Stimulated activated CD8-positive, alpha-beta memory T cell treated with anti-CD3 and anti-CD28 coated beads, Interleukin-7, amount 100 ng/mL, for 4 hours (primary cell): Measurements from ENCODE around the gene ATP8B2.
"Not testable (repeated sequence)": the region's sequence is repeated elsewhere in the genome, so short reads cannot be mapped to it uniquely, and the experiment has no call there.

ENCODE experiments used
- DNase-seq, 2 donors: peaks; one replicate each; pipeline ENCODE4 v3.0.0-alpha.2; 2020; ENCODE audit warnings: low read depth in 2 of 2

Gene ATP8B2

DNA sequence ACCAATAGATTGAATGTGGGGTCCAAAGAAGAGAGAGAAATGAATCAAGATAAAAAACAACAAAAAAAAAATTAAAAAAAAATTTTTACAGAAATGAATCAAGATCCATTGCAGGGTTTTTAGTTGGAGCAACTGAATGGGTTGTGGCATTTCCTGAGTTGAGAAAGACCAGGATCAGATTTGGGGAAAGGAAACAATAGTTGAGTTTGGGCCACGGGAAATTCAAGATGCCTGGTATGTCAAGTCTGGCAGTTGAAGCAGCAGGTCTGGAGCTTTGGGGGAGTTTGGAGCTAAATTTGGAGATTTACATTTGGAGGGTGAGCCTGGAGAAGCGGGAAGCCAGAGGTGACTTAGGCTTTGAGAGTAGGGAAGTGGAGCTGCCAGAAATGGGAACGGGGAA lies 22.6 kb downstream of the ATP8B2 start:
- DNase-seq = no peak

DNA sequence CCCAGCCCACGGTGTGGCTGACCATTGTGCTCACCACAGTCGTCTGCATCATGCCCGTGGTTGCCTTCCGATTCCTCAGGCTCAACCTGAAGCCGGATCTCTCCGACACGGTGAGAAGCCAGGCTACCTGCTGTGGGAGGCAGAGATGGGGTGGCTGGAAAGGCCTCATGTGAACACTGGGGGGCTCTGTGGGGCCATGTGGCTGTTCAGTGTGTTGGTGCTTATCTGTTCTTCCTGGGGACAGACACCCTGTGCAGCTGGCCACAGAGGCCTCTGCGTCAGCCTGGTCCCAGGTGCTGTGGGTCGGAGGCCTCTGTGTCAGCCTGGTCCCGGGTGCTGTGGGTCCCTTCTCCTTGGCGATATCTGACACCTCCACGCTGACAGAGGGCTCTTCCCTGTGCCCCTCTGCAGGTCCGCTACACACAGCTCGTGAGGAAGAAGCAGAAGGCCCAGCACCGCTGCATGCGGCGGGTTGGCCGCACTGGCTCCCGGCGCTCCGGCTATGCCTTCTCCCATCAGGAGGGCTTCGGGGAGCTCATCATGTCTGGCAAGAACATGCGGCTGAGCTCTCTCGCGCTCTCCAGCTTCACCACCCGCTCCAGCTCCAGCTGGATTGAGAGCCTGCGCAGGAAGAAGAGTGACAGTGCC lies 23.2 kb downstream of the ATP8B2 start:
- no peak for DNase-seq

DNA sequence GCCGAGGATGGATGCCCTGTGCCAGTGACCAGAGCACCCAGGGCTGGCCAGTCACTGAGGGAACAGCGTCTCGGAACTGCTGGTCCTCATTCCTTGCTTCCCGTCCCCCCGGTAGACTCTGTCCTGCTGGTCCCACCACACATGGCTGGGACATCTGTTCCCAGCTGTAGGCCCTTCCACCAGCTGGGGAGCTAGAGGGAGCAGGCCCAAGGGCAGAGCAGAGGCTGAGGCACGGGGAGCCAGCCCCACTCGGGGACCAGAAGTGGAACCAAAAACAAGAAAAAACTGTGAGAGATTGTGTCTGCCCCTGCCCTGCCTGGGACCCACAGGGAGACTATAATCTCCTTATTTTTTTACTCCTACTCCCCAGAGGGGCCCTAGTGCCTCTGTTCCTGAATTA lies 23.8 kb downstream of the ATP8B2 start:
- no peak for DNase-seq

- no peak for DNase-seq
These were observed 25.1 kb downstream of the ATP8B2 start for GRCh38 chr1:154350383-154350782.

- no peak for DNase-seq
These were observed 26.2 kb downstream of the ATP8B2 start for GRCh38 chr1:154351363-154352068.

DNA sequence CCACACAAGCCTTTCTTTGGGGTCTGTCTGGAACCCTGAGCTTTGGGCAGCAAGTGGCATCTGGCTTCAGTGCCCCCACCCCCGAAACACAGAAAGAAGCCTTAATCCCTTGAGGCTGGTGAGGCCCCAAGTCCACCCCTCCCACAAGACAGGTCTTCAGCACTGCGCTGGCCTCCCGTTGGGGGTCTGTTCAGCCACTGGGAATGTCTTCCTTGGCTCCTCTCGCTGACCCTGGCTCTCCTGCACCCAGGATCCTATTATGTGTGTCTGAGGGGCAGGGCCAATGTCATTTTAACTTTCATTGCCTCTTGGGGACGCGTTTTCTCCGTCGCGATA lies 26.9 kb downstream of the ATP8B2 start:
- DNase-seq = no peak

GRCh38 chr1:154352581-154353459 lies 27.5 kb downstream of the ATP8B2 start:
- DNase-seq = no peak

DNA sequence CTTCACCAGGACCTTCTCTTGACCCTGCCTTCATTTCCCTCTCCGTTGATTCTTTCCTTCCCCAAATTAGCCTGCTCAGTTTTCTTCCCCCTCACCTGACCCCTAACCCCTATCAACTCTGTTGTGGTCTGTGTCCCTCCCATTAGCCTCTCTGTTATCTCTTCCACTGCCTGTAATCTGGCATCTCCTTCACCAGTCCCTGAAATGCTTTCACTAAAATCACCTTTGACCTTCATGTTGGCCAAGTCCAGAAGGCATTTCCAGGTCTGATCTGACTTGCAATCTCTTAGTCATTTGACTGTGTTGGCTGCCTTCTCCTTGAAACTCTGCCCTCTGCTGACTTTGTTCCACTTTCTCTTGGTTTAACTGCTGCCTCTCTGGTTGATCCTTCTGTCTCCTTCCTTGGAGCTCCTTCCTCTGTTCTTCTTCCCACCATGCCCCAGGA lies 28.2 kb downstream of the ATP8B2 start:
- no peak for DNase-seq

DNA sequence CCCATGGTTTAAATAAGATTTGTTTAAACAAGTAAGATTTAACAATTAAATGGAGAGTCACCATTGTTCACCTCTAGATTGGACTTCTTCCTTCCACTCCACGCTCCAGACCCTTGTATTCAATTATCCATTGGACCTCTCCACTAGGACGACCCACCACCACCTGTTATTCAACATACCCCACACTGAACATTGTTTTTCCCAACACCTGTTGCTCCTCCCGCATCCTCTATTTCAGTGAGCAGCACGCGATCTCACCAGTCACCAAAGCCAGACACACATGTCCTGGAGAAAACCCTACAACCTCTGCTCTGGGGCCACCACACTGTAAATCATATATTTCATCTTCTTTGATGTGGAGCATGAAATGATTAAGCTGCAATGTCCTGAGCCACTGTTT lies 28.6 kb downstream of the ATP8B2 start:
- DNase-seq = no peak

GRCh38 chr1:154358519-154358918 lies 33.2 kb downstream of the ATP8B2 start:
- DNase-seq = no peak

- DNase-seq = no peak
These were observed 35.0 kb downstream of the ATP8B2 start for GRCh38 chr1:154360288-154360687.

DNA sequence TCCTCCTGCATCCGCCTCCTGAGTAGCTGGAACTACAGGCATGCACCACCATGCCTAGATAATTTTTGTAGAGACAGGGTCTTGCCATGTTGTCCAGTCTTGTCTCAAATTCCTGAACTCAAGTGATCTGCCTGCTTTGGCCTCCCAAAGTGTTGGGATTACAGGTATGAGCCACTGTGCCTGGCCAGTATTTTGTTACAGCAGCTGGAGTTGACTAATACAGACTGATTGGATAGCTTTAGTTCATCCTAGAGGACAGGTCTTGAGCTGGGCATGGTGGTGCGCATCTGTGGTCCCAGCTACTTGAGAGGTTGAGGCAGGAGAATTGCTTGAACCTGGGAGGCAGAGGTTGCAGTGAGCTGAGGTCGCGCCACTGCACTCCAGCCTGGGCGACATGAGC lies 35.6 kb downstream of the ATP8B2 start:
- not testable (repeated sequence) for DNase-seq

- DNase-seq = no peak
These were observed 36.0 kb downstream of the ATP8B2 start for GRCh38 chr1:154361357-154361756.

- no peak for DNase-seq
These were observed 46.1 kb downstream of the ATP8B2 start for GRCh38 chr1:154371436-154371835.

DNA sequence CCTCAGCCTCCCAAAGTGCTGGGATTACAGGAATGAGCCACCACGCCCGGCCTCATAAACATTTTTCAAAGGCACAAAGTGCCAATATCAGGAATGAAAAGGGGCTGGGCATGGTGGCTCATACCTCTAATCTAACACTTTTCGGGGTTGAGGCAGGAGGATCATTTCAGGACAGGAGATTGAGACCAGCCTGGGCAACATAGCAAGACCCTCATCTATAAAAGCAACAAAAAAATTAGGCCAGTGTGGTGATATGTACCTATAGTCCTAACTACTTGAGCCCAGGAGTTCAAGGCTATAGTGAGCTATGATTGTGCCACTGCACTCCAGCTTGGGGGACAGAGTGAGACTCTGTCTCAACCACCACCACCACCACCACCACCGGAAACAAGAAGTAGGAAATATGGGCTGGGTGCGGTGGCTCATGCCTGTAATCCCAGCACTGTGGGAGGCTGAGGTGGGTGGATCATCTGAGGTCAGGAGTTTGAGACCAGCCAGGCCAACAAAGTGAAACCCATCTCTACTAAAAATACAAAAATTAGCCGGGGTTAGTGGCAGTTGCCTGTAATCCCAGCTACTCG lies 48.5 kb downstream of the ATP8B2 start:
- DNase-seq = not testable (repeated sequence)

- no peak for DNase-seq
These were observed 54.0 kb downstream of the ATP8B2 start for GRCh38 chr1:154379301-154379700.

GRCh38 chr1:154384650-154385489 lies 59.5 kb downstream of the ATP8B2 start:
- DNase-seq = no peak

GRCh38 chr1:154386643-154387352 lies 61.5 kb downstream of the ATP8B2 start:
- peak; percentile 84 to 88 for DNase-seq

GRCh38 chr1:154391086-154391770 lies 65.9 kb downstream of the ATP8B2 start:
- no peak for DNase-seq

GRCh38 chr1:154398141-154398540 lies 72.8 kb downstream of the ATP8B2 start:
- DNase-seq = no peak
